K562 (cell line): ENCODE results near the gene TMCC1. TPM values are rescaled to one million over a fixed set of nuclear protein-coding genes. Genes with fewer than 3 reads are reported as not detected.
A peak's percentile ranks its signal among the peaks of the same experiment; 100 is the strongest.

Experiments used
- ATAC-seq: fragments of 200-7000 bp; cut with Tn5 transposase; 3 replicates; pipeline ENCODE4 v1.9.1; 2020; ENCODE audit warnings: moderate library complexity
- BruUV-seq: library from RNA; stranded (reverse); fragments of 400-500 nt; replicated peaks from 2 replicates; lab custom pipeline; 2021; lab: Mats Ljungman, UMichigan
- CTCF ChIA-PET: fragments of 300-600 bp; formaldehyde crosslinking; extraction: SDS; loops from one replicate; lab custom pipeline; 2021; ENCODE audit warnings: low intra/inter-chr PET ratio; lab: Yijun Ruan, JAX
- POLR2A ChIA-PET: fragments of 300-600, 350-650 bp; sonication (Branson Sonifier 250); formaldehyde crosslinking; extraction: SDS; loops from one replicate; lab custom pipeline; 2021; ENCODE audit warnings: antibody characterized with exemption, inconsistent platforms; lab: Yijun Ruan, JAX
- DNase-seq, 4 experiments: peaks; one replicate each; pipeline versions ENCODE4 v3.0.0 to v3.0.0-alpha.2; 2011 to 2018; ENCODE audit warnings: low spot score in 3 of 4, mixed read lengths in 3 of 4; ENCODE audit errors: extremely low read depth in 1 of 4
- FAIRE-seq: peaks from 2 replicates; lab custom pipeline; 2011; peaks lifted over from hg19 to GRCh38; lab: Jason Lieb, UNC
- H2AFZ ChIP-seq: 2 replicates; pipeline ENCODE4 v1.6.0; 2011; ENCODE audit warnings: low read depth, low read length, control low read depth, inconsistent platforms
- H3K27ac ChIP-seq: fragments of 200-600 bp; 3 replicates; pipeline ENCODE4 v1.8.0; 2011; ENCODE audit warnings: low read depth, mild to moderate bottlenecking, control low read depth, inconsistent platforms, low read length, moderate library complexity, mixed read lengths; ENCODE audit errors: extremely low read depth
- H3K27me3 ChIP-seq, 2 experiments: fragments of 300-600 bp in 1 of 2; 2 replicates in 1 of 2; 3 replicates in 1 of 2; pipeline versions ENCODE4 v1.6.0 to v1.8.0; 2011; ENCODE audit warnings: inconsistent platforms in 2 of 2, low read length in 2 of 2, mild to moderate bottlenecking in 1 of 2, mixed read lengths in 1 of 2, moderate library complexity in 1 of 2; ENCODE audit not compliant: control insufficient read depth in 2 of 2, insufficient read depth in 2 of 2
- H3K36me3 ChIP-seq: fragments of 300-600 bp; 3 replicates; pipeline ENCODE4 v1.8.0; 2011; ENCODE audit warnings: mild to moderate bottlenecking, low read length, inconsistent platforms; ENCODE audit not compliant: control insufficient read depth, insufficient read depth
- H3K4me1 ChIP-seq, 2 experiments: fragments of 200-600 bp in 1 of 2; replicated peaks in 1 of 2; 2 replicates in 1 of 2; 3 replicates in 1 of 2; pipeline versions ENCODE4 v1.5.1 to v1.8.0; 2011; ENCODE audit warnings: inconsistent platforms in 2 of 2, low read length in 2 of 2, mild to moderate bottlenecking in 1 of 2, mixed read lengths in 1 of 2, moderate library complexity in 1 of 2; ENCODE audit not compliant: control insufficient read depth in 2 of 2, insufficient read depth in 2 of 2
- H3K4me2 ChIP-seq: 2 replicates; pipeline ENCODE4 v1.6.1; 2011; ENCODE audit warnings: low read length, control low read depth, inconsistent platforms, mixed read lengths; ENCODE audit not compliant: insufficient read depth
- H3K4me3 ChIP-seq: fragments of 200-600 bp; sonication (generic), shearing (Covaris generic); 2 replicates; pipeline ENCODE4 v1.5.1; 2016; ENCODE audit warnings: control low read depth, inconsistent platforms
- H3K79me2 ChIP-seq: fragments of 200-600 bp; 3 replicates; pipeline ENCODE4 v1.8.0; 2011; ENCODE audit warnings: low read length, inconsistent platforms; ENCODE audit not compliant: control insufficient read depth, insufficient read depth
- H3K9ac ChIP-seq, 2 experiments: 2 replicates each; pipeline versions ENCODE4 v1.6.0 to v1.6.1; 2011; ENCODE audit warnings: low read depth in 2 of 2, low read length in 2 of 2, control low read depth in 1 of 2, inconsistent platforms in 1 of 2, mild to moderate bottlenecking in 1 of 2, mixed read lengths in 1 of 2; ENCODE audit not compliant: insufficient read depth in 1 of 2
- H3K9me1 ChIP-seq: one replicate; pipeline ENCODE4 v1.6.0; 2011; ENCODE audit warnings: inconsistent platforms, mild to moderate bottlenecking, low read length, moderate library complexity; ENCODE audit not compliant: control insufficient read depth, insufficient read depth
- H3K9me3 ChIP-seq: replicated peaks from 2 replicates; pipeline ENCODE4 v1.5.1; 2011; ENCODE audit warnings: low read depth, low read length, inconsistent platforms; ENCODE audit not compliant: control insufficient read depth, insufficient read depth
- H4K20me1 ChIP-seq: replicated peaks from 2 replicates; pipeline ENCODE4 v1.6.1; 2011; ENCODE audit warnings: low read length, inconsistent platforms, mixed read lengths; ENCODE audit not compliant: control insufficient read depth, insufficient read depth
- ATF3 ChIP-seq, 2 experiments: fragments of 450-650 bp in 1 of 2; sonication (generic) in 1 of 2; formaldehyde crosslinking in 1 of 2; IDR thresholded peaks in 1 of 2; conservative IDR thresholded peaks in 1 of 2; 2 replicates each; pipeline versions ENCODE4 v1.6.1 to v1.8.1; 2016 to 2023; ENCODE audit warnings: mild to moderate bottlenecking in 2 of 2, moderate library complexity in 2 of 2, inconsistent platforms in 1 of 2, missing genetic modification reagents in 1 of 2
- ATF7 ChIP-seq: fragments of 450-650 bp; IDR thresholded peaks from 2 replicates; pipeline ENCODE4 v1.7.1; 2014; ENCODE audit warnings: mild to moderate bottlenecking, moderate library complexity
- JUND ChIP-seq, 2 experiments: IDR thresholded peaks; 2 replicates in 1 of 2; 3 replicates in 1 of 2; pipeline ENCODE4 v1.6.1; 2011; ENCODE audit warnings: borderline replicate concordance in 2 of 2, low read depth in 2 of 2, low read length in 2 of 2, improper control_type of control experiment in 1 of 2, missing biosample characterization in 1 of 2, missing genetic modification characterization in 1 of 2, missing genetic modification reagents in 1 of 2
- MAFF ChIP-seq: IDR thresholded peaks from 2 replicates; pipeline ENCODE4 v1.6.1; 2012; ENCODE audit warnings: low read length, improper control_type of control experiment
- PRDM10 ChIP-seq: fragments of 450-650 bp; IDR thresholded peaks from 2 replicates; pipeline ENCODE4 v1.6.1; 2018; ENCODE audit not compliant: partially characterized antibody
- WGBS: fragments of 100-300 bp; shearing (Covaris generic); methylation state at CpG from one replicate; pipeline ENCODE4 v1.1.6; 2016; ENCODE audit warnings: low coverage, mixed read lengths; ENCODE audit not compliant: insufficient coverage; ENCODE audit errors: missing lambda C conversion rate; 5-methylcytosine and 5-hydroxymethylcytosine counted together
- in situ Hi-C: fragments of 300-500 bp; cut with MboI; formaldehyde crosslinking; loops from 4 replicates; pipeline ENCODE4 v1.15.0; 2018; ENCODE audit warnings: inconsistent platforms, mixed read lengths
- intact Hi-C: fragments of 100-400 bp; cut with micrococcal nuclease; formaldehyde crosslinking; loops from 2 replicates; pipeline ENCODE4 v1.14.2; 2022
- polyA plus RNA-seq, 8 experiments: library from polyadenylated mRNA; depleted of rRNA in 4 of 8; stranded (reverse) in 5 of 8; unstranded in 3 of 8; fragments of >200 nt; fragmentation: Nextera tagmentation in 2 of 8; fragmentation: Illumina TruSeq in 1 of 8; extraction: Ambion mirVana in 2 of 8; extraction: Trizol in 1 of 8; gene quantifications; 2 replicates each; pipeline versions ENCODE4 v1.2.1 to v1.2.3, GENCODE V29; 2011 to 2014; ENCODE audit warnings: inconsistent platforms in 1 of 8, missing spikeins in 1 of 8
- total RNA-seq, 7 experiments: library from RNA; depleted of rRNA in 6 of 7; stranded (reverse); fragments of >200 nt in 6 of 7; fragmentation: Illumina TruSeq in 2 of 7; extraction: Trizol in 2 of 7; gene quantifications; 2 replicates each; pipeline versions ENCODE4 v1.2.1 to v1.2.3, GENCODE V29; 2011 to 2021; ENCODE audit warnings: low replicate concordance in 1 of 7

The TMCC1 gene
- total and polyA plus RNA-seq, 9 of the 15 experiments (the other 6 are each of a cell fraction or from before 2014, with no cell fraction given): 0.89 to 8.7 (median 4.0) TPM

- no peak for ATAC-seq
- Histone ChIP-seq H2AFZ (no peak overlapping the region), H3K4me1 (peaks cover 10 to 51% of the 10 kb centered on the region in 2 experiments; a peak in 4 of 5 replicates), H4K20me1 (no peaks in the 10 kb centered on the region), H3K4me2 (no peak overlapping the region), H3K4me3 (no peak overlapping the region), H3K9ac (peak overlapping the region in 1 of 2 experiments; percentile 71; a peak in 1 of 4 replicates), H3K79me2 (no peaks in the 10 kb centered on the region), H3K27me3 (no peaks in the 10 kb centered on the region), H3K27ac (no peak overlapping the region), H3K9me3 (no peaks in the 10 kb centered on the region), H3K9me1 (no peaks in the 10 kb centered on the region), H3K36me3 (no peaks in the 10 kb centered on the region)
- DNase-seq: no peak
- FAIRE-seq: no peak
- 25% methylated on average over 4 of the region's 5 CpGs for WGBS
- ChIA-PET CTCF (no interaction called here), POLR2A (interaction anchor here (0.6 kb wide), 1 partner anchor 98 kb away, joined by 3 read pairs; no protein-coding TSS in a partner anchor)
- in situ Hi-C loops: no loop called here
- intact Hi-C loops: no loop called here
- TF ChIP-seq ATF7 (peak; percentile 67; the same call in 1 of the 2 replicates), MAFF (no peak), PRDM10 (no peak), ATF3 (IDR thresholded peaks at IDR 0.05) (peak; percentile 80), ATF3 (CRISPR knock-in tag; conservative IDR thresholded peaks at IDR 0.05) (no peak), JUND (IDR thresholded peaks at IDR 0.05; ENCODE audit: borderline replicate concordance, low read depth, low read length) (no peak; the same call in 1 of the 2 replicates), JUND (tag; IDR thresholded peaks at IDR 0.05; ENCODE audit: borderline replicate concordance, low read depth, low read length) (peak; percentile 31; the same call in 1 of the 3 replicates)
- BruUV-seq: no TSS peak
Measured at GRCh38 chr3:129616713-129617112, 276.8 kb downstream of the TMCC1 start.
